AG04449 (cell line): ENCODE data around the gene CENPP.
"Not testable (repeated sequence)": the region's sequence is repeated elsewhere in the genome, so short reads cannot be mapped to it uniquely, and the experiment has no call there.

Experiments used
- CTCF ChIA-PET: fragments of 350-600 bp; formaldehyde crosslinking; extraction: SDS; loops from one replicate; lab custom pipeline; 2021; ENCODE audit warnings: antibody characterized with exemption; lab: Yijun Ruan, JAX
- POLR2A ChIA-PET: fragments of 400-600, 350-600 bp; formaldehyde crosslinking; extraction: SDS; loops from one replicate; lab custom pipeline; 2020; ENCODE audit warnings: antibody characterized with exemption, inconsistent platforms; lab: Yijun Ruan, JAX
- DNase-seq: peaks from one replicate; pipeline ENCODE4 v3.0.0-alpha.2; 2010; ENCODE audit warnings: low read depth, low spot score
- H3K4me3 ChIP-seq: 2 replicates; pipeline ENCODE4 v1.5.1; 2011; ENCODE audit warnings: low read depth, mild to moderate bottlenecking, control low read depth, low read length
- TF ChIP-seq, protein P1 (sequence below): IDR thresholded peaks from one replicate; pipeline ENCODE4 v1.5.1; 2011; ENCODE audit warnings: mild to moderate bottlenecking, moderate library complexity, low read length, control low read depth, inconsistent platforms; ENCODE audit not compliant: insufficient read depth; ENCODE audit errors: missing control alignments

Gene CENPP

DNA sequence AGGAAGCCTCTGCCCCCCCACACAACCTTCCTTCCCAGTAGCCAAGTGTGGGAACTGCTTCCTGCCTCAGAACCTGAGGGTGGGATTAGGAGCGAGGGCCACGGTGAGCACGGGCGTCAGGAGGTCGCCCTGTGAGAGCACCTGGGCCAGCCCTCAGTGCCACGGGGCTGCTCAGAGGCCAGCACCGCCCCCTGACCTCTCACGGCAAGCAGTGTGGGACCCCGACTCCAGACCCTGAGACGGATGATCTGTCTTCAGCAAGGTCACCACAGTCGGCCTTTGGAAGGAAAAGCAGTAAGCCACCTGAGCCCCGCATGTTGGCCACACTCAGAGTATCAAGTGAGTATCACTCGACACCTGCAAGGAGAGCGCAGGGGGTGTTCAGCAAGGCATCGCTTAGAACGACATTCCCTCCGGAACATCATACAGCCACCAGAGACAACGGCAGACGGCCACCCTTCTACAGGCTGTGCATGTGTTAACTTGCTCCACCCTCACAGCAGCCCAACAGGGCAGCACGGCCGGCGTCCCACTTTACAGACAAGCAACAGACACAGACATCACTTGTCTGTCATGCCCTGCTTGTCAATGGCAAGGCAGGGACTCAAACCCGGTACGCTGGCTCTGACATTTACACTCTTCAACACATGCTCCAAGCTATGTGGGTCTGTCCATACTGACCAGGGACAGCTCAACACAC is 294.0 kb downstream of the CENPP start:
- TF ChIP-seq, protein P1, sequence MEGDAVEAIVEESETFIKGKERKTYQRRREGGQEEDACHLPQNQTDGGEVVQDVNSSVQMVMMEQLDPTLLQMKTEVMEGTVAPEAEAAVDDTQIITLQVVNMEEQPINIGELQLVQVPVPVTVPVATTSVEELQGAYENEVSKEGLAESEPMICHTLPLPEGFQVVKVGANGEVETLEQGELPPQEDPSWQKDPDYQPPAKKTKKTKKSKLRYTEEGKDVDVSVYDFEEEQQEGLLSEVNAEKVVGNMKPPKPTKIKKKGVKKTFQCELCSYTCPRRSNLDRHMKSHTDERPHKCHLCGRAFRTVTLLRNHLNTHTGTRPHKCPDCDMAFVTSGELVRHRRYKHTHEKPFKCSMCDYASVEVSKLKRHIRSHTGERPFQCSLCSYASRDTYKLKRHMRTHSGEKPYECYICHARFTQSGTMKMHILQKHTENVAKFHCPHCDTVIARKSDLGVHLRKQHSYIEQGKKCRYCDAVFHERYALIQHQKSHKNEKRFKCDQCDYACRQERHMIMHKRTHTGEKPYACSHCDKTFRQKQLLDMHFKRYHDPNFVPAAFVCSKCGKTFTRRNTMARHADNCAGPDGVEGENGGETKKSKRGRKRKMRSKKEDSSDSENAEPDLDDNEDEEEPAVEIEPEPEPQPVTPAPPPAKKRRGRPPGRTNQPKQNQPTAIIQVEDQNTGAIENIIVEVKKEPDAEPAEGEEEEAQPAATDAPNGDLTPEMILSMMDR: no peak
- ChIA-PET POLR2A (no interaction called here), CTCF (interaction anchor here (0.7 to 1.7 kb wide), 2 partner anchors 15 to 481 kb away, joined by 3 to 4 read pairs; no protein-coding TSS in a partner anchor)
- no peak for DNase-seq
- H3K4me3 ChIP-seq: no peak overlapping the region

DNA sequence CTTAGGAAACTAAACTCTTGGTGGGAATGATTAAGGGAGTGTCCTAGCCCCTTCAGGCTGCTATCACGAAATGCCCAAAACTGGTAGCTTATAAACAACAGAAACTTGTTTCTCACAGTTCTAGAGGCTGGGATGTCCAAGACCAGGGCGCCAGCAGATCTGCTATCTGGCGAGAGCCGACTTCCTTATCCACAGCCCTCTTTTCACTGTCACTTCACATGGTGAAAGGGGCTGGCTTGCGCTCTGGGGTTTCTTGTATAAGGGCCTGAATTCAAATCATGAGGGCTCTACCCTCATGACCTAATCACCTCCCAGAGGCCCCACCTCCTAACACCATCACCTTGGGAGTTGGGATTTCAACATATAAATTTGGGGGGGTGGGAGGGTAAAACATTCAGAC is 295.1 kb downstream of the CENPP start:
- ChIA-PET CTCF (interaction anchor here (0.8 kb wide), 1 partner anchor 140 kb away, joined by 3 read pairs; no protein-coding TSS in a partner anchor), POLR2A (no interaction called here)
- H3K4me3 ChIP-seq: no peak overlapping the region
- no peak for DNase-seq
- TF ChIP-seq, protein P1: no peak

DNA sequence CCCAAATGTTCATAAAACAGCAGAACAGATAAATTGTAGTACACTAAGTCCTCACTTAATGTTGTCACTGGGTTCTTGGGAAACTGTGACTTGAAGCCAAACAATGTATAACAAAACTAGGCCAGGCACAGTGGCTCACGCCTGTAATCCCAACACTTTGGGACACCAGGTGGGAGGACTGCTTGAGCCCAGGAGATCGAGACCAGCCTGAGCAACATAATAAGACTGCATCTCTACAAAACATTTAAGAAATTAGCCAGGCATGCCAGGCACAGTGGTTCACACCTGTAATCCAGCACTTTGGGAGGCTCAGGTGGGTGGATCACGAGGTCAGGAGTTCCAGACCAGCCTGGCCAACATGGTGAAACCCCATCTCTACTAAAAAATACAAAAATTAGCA is 298.2 kb downstream of the CENPP start:
- POLR2A ChIA-PET, H3K4me3 ChIP-seq, DNase-seq: not testable (repeated sequence)
- CTCF ChIA-PET: interaction anchor here (2.9 kb wide), 1 partner anchor 10 kb away, joined by 11 read pairs; no protein-coding TSS in a partner anchor

DNA sequence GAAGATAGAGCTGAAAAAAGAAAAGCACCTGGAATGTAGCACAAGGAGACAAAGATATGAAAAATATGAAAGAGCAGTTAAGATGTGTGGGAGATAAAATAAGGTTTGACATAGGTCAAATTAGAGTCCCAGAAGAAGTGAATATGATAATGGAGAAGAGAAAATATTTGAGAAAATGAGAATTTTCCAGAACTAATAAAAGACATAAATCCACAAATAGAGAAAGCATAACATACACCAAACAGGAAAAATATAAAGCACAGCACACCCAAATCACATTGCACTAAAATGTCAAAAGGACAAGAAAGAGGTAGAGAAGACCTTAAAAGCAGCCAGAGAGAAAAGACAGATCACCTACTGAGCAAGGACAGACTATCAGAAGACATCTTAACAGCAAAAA is 300.7 kb downstream of the CENPP start:
- TF ChIP-seq, protein P1: no peak
- DNase-seq: no peak
- POLR2A ChIA-PET: no interaction called here
- CTCF ChIA-PET: interaction anchor here (1.2 to 2.9 kb wide), 2 partner anchors 8 to 15 kb away, joined by 3 to 11 read pairs; no protein-coding TSS in a partner anchor
- H3K4me3 ChIP-seq: no peak overlapping the region

DNA sequence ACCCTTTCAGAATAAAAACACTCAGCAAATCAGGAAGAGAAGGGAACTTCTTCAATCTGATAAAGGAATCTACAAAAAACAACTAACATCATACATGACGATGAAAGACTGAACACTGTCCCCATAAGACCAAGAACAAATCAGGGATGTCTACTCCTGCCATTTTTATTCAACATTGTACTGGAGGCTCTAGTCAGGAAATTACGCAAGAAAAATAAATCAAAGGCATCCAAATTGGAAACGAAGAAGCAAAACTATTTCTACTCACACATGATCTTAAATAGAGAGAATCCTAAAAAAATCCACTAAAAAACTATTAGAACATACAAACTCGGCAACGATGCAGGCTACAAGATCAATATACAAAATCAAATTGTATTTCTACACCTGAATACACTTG is 301.9 kb downstream of the CENPP start:
- no peak overlapping the region for H3K4me3 ChIP-seq
- POLR2A ChIA-PET: no interaction called here
- DNase-seq: no peak
- TF ChIP-seq, protein P1: no peak
- CTCF ChIA-PET: interaction anchor here (1.6 kb wide), 1 partner anchor 10 kb away, joined by 3 read pairs; no protein-coding TSS in a partner anchor

DNA sequence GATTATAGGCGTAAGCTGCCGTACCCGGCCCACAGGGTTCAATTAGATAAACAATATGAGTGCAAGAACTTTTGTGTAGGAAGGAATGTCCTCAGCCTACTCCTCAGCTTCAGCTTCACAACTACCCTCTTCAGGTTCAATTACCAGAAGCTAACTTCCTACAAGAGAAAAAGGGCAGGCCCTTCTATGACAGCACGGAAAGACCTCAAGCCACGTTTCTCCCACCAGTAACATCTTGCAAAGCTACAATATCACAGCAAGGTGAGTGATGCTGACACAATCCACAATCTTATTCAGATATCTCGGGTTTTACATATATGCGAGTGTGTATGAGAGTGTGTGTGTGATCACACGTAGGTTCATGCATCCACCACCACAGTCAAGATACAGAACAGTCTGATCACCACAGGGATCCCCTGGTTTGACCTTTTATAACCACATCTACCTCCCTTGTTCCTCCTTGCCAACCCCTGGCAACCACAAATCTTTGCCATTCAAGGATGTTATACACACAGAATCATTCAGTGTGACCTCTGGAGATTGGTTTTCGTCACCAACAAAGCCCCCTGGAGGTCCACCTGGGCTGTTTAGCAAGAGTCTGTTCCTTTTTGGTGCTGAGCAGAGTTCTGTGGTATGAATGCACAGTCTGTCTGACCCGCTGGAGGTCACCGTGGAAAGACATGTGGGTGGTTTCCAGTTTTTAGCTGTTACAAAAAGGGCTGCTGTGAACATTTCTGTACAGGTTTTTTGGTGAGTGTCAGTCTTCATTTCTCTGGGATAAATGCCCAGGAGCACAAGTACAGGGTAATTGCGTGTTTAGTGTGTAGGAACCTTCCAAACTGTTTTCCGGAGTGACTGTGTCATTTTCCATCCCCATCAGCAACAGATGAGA is 305.9 kb downstream of the CENPP start:
- H3K4me3 ChIP-seq: no peak overlapping the region
- CTCF ChIA-PET: interaction anchor here (1.0 to 6.6 kb wide), 3 partner anchors 21 to 306 kb away, joined by 4 to 89 read pairs (median 5); partner anchors contain the start of genes CENPP and NOL8
- no peak for DNase-seq
- POLR2A ChIA-PET: no interaction called here
- TF ChIP-seq, protein P1: no peak
